ENCODE results near the gene SMC3. TPM values are rescaled to one million over a fixed set of nuclear protein-coding genes. Genes with fewer than 3 reads are reported as not detected.
"Not testable (repeated sequence)": the region's sequence is repeated elsewhere in the genome, so short reads cannot be mapped to it uniquely, and the experiment has no call there.

Gene SMC3
- total RNA-seq, 4 donors from 2014 or later = 35.5 to 62.0 (median 42.8) TPM

DNA sequence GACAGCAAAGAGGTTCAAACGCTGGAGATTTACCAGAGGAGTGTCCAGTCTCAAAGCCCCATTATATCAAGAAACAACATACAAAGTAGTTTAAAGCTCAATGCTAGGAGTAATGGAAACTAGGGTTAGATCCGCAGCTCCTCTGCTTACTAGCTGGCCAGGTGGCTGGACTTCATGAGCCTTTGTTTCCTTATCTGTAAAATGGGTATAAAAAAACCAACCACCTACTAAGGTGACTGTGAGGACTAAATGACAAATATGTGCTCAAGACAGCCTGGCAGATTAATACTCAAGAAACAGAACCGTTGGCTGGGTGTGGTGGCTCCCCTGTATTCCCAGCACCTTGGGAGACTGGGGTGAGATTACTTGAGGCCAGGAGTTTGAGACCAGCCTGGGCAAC lies 70.8 kb downstream of the SMC3 start:
- TF ChIP-seq EP300 (IDR thresholded peaks at IDR 0.05) = no peak
- no peak for TF ChIP-seq POLR2AphosphoS5 (IDR thresholded peaks at IDR 0.05)
- TF ChIP-seq POLR2A (IDR thresholded peaks at IDR 0.05) = no peak
- TF ChIP-seq, protein P1, sequence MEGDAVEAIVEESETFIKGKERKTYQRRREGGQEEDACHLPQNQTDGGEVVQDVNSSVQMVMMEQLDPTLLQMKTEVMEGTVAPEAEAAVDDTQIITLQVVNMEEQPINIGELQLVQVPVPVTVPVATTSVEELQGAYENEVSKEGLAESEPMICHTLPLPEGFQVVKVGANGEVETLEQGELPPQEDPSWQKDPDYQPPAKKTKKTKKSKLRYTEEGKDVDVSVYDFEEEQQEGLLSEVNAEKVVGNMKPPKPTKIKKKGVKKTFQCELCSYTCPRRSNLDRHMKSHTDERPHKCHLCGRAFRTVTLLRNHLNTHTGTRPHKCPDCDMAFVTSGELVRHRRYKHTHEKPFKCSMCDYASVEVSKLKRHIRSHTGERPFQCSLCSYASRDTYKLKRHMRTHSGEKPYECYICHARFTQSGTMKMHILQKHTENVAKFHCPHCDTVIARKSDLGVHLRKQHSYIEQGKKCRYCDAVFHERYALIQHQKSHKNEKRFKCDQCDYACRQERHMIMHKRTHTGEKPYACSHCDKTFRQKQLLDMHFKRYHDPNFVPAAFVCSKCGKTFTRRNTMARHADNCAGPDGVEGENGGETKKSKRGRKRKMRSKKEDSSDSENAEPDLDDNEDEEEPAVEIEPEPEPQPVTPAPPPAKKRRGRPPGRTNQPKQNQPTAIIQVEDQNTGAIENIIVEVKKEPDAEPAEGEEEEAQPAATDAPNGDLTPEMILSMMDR (IDR thresholded peaks at IDR 0.05) = no peak
- H3K27ac ChIP-seq = peak overlapping the region in 2 of 4 donors; percentile 37 to 80
- H3K36me3 ChIP-seq = no peaks in the 10 kb centered on the region
- H3K9me3 ChIP-seq = no peaks in the 10 kb centered on the region
- H3K27me3 ChIP-seq = peaks cover 15% of the 10 kb centered on the region
- WGBS, 2 donors (ENCODE audit: low coverage in 1 of 2) = 82 to 83% methylated on average over 2 to 3 of the region's 3 CpGs
- no peak for ATAC-seq
- peaks cover 0 to 16% (median 3%) of the 10 kb centered on the region in 3 donors for H3K4me1 ChIP-seq
- H3K4me3 ChIP-seq = no peak overlapping the region

DNA sequence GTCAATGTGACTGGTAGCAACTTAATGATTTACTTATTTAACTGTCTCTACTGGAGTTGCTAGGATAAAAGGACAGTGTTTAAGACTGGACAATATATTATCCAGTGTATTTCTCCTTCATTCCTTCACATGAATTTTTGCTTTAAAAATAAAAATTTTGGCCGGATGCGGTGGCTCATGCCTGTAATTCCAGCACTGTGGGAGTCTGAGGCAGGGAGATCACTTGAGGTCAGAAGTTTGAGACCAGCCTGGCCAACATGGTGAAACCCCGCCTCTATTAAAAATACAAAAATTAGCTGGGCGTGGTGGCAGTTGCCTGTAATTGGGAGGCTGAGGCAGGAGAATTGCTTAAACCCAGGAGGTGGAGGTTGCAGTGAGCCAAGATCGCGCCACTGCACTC lies 71.6 kb downstream of the SMC3 start:
- WGBS, 2 donors (ENCODE audit: low coverage in 1 of 2) = 80 to 97% methylated on average over 1 to 6 of the region's 6 CpGs

DNA sequence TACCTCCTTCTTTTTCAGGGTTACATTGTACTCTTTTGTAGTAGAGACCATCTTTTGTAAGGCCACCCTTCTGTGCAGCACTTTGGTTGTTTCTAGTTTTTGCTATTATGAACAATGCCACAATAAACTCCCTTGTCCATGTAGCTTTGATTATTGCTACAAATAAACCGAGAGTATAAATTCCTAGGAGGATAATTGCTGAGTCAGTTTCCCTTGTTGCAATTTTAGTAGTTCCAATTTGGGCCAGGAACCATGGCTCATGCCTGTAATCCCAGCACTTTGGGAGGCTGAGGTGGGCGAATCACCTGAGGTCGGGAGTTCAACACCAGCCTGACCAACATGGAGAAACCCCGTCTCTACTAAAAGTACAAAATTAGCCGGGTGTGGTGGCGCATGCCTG lies 72.4 kb downstream of the SMC3 start:
- not testable (repeated sequence) for H3K9me3 ChIP-seq, H3K27ac ChIP-seq, H3K4me3 ChIP-seq, H3K36me3 ChIP-seq, ATAC-seq
- peaks cover 31% of the 10 kb centered on the region for H3K27me3 ChIP-seq
- WGBS, 2 donors (ENCODE audit: low coverage in 1 of 2) = 100% methylated on average over 2 to 5 of the region's 6 CpGs
- peaks cover 0 to 31% (median 13%) of the 10 kb centered on the region in 3 donors for H3K4me1 ChIP-seq

More for the DNA sequence above, 71.6 kb downstream of the SMC3 start:
- not testable (repeated sequence) for H3K9me3 ChIP-seq, H3K27ac ChIP-seq, H3K36me3 ChIP-seq, H3K4me3 ChIP-seq, ATAC-seq
- H3K4me1 ChIP-seq = peaks cover 0 to 23% (median 8%) of the 10 kb centered on the region in 3 donors
- H3K27me3 ChIP-seq = peaks cover 23% of the 10 kb centered on the region

DNA sequence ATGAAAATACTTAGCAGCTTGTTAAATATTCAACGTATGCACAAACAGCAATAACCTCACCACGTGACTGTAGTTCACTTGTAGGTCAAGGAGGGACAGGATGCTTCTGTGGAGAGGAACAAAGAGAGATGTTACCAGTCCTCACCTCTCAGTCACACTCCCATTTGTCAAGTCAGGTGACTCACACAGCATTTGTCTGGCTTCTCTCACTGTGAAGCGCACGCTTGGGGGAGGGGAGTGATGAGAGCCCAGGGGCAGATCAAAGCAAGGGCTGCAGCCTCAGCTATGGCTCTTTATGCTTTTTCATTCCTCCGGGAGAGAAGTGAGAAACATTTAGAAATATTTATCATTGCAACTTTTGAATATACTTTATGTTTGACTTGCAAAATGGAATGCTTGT lies 73.8 kb downstream of the SMC3 start:
- ATAC-seq = no peak
- 15 to 26% methylated on average over 5 of the region's 5 CpGs for WGBS, 2 donors (ENCODE audit: low coverage in 1 of 2)

DNA sequence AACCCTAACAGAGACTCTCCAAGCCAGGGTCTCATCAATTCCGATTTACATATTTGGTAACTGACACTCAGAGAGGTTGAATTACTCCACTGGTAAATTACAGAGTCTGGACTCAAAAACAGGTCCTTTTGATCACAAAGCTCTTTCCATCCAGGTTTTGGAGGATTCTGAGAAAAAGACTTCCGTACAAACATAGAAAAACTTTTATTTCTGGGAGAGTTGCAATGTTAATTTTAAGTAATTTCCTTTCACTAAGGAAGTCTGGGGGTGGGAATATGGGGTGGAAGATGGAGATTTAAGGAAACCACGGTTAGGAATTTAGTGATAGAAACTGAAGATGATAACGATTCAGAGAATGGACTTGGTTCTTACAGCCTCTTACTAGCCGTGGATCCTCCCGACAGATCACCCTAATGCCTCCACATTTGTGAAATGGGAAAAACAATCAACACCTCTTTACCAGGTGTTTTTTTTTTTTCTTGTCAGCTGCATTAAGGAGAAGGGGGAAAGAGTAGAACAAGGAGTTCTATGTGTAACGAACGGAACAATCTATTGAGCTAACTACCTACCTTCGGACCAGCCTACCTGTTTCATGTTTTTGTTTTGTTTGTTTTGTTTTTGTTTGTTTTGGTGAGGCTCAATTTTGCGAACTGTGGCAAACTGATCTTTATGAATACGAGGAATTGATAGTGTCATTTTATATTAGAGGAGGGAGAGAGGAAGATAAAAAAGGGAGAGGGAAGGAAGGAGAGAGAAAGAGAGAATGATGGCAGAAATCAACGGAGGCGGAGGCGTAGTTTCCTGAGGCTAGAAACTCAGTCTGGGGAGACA lies 74.9 kb downstream of the SMC3 start:
- H3K27me3 ChIP-seq = peaks cover 56% of the 10 kb centered on the region
- TF ChIP-seq POLR2A (IDR thresholded peaks at IDR 0.05) (no peak), POLR2AphosphoS5 (IDR thresholded peaks at IDR 0.05) (no peak)
- H3K9me3 ChIP-seq = no peaks in the 10 kb centered on the region
- WGBS, 2 donors (ENCODE audit: low coverage in 1 of 2) = 30 to 71% methylated on average over 12 to 14 of the region's 14 CpGs
- ATAC-seq = no peak
- no peak overlapping the region for H3K27ac ChIP-seq
- peaks cover 0 to 25% (median 13%) of the 10 kb centered on the region in 3 donors for H3K4me1 ChIP-seq
- no peak overlapping the region for H3K4me3 ChIP-seq
- no peaks in the 10 kb centered on the region for H3K36me3 ChIP-seq

More for the DNA sequence above, 73.8 kb downstream of the SMC3 start:
- no peak for TF ChIP-seq POLR2A (IDR thresholded peaks at IDR 0.05)
- TF ChIP-seq, protein P1 (IDR thresholded peaks at IDR 0.05) = no peak
- no peak for TF ChIP-seq POLR2AphosphoS5 (IDR thresholded peaks at IDR 0.05)
- no peak for TF ChIP-seq EP300 (IDR thresholded peaks at IDR 0.05)
- Histone ChIP-seq H3K27ac (peak overlapping the region in 3 of 4 donors; percentile 21 to 59 (median 53)), H3K9me3 (no peaks in the 10 kb centered on the region), H3K4me1 (peaks cover 0 to 35% (median 13%) of the 10 kb centered on the region in 3 donors), H3K4me3 (no peak overlapping the region), H3K27me3 (peaks cover 45% of the 10 kb centered on the region), H3K36me3 (no peaks in the 10 kb centered on the region)

DNA sequence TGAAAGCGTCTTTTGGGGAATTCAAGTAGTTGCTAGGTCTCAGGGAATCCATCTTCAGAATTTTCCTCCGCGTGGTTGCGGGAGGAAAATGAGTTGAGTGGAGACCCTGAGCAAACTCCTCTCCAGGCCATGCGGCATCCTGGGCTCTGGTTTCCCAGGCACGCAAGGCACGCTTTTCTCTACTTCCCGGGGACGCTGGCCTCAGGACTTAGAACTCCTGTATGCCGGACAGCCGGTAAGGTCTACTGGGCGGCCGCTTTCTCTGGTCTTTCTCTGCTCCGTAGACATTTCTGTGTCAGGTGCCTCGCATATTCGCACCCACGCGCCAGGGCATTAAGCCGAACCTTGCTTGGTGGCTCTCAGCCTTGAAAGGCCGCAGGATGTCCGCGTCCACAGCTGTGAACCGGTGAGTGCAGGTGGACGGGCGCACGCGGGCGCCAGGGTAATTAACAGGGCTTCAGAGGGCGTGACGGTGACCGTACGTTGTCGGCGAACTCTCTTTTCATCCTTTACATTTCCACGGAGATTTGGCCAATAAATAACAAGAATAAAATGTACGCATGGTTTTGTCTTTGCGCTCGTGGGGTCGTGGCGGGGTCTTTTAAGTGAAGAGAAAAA lies 75.6 kb downstream of the SMC3 start:
- no peaks in the 10 kb centered on the region for H3K36me3 ChIP-seq
- ATAC-seq = no peak
- peaks cover 0 to 24% (median 13%) of the 10 kb centered on the region in 3 donors for H3K4me1 ChIP-seq
- peaks cover 64% of the 10 kb centered on the region for H3K27me3 ChIP-seq
- H3K27ac ChIP-seq = peak overlapping the region in 2 of 4 donors; percentile 73 to 87
- H3K9me3 ChIP-seq = no peaks in the 10 kb centered on the region
- TF ChIP-seq, protein P1 (IDR thresholded peaks at IDR 0.05) = no peak
- TF ChIP-seq POLR2AphosphoS5 (IDR thresholded peaks at IDR 0.05) (no peak), EP300 (IDR thresholded peaks at IDR 0.05) (no peak), POLR2A (IDR thresholded peaks at IDR 0.05) (no peak)
- H3K4me3 ChIP-seq = peak overlapping the region in 1 of 2 donors; percentile 65
- 17 to 26% methylated on average over 16 to 36 of the region's 40 CpGs for WGBS, 2 donors (ENCODE audit: low coverage in 1 of 2)
